Measurements from ENCODE around the gene STARD7. TPM values are rescaled to one million over a fixed set of nuclear protein-coding genes. Genes with fewer than 3 reads are reported as not detected.

STARD7 gene
- total and polyA plus RNA-seq, 2 donors from 2014 or later, result 96.6 to 112 TPM

DNA sequence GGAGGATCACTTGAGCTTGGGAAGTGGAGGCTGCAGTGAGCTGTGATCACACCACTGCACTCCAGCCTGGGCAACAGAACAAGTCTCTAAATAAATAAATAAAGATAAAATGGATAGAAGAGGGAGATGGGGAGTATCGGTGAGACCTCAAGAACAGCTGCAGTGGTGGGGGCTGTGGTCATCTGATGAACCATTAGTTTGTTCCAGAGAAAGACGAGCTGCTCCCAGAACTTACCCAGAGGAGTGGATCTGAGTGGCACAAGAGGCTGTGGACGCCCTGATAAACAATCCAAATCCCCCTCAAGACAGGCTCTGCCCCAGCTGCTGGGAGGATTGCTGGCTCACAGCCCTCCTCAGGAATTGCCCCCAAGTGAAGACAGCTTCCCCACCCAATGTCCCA, 30.5 kb upstream of the STARD7 start:
- intact Hi-C loops (cut with DNase I), result no loop called here
- H3K36me3 ChIP-seq (ENCODE audit: control insufficient read depth in 2 of 3, insufficient read depth in 3 of 3, low read length in 3 of 3), result no peaks in the 10 kb centered on the region
- H3K27me3 ChIP-seq (ENCODE audit: control insufficient read depth, insufficient read depth, low read length), result no peaks in the 10 kb centered on the region
- TF ChIP-seq, protein P1, sequence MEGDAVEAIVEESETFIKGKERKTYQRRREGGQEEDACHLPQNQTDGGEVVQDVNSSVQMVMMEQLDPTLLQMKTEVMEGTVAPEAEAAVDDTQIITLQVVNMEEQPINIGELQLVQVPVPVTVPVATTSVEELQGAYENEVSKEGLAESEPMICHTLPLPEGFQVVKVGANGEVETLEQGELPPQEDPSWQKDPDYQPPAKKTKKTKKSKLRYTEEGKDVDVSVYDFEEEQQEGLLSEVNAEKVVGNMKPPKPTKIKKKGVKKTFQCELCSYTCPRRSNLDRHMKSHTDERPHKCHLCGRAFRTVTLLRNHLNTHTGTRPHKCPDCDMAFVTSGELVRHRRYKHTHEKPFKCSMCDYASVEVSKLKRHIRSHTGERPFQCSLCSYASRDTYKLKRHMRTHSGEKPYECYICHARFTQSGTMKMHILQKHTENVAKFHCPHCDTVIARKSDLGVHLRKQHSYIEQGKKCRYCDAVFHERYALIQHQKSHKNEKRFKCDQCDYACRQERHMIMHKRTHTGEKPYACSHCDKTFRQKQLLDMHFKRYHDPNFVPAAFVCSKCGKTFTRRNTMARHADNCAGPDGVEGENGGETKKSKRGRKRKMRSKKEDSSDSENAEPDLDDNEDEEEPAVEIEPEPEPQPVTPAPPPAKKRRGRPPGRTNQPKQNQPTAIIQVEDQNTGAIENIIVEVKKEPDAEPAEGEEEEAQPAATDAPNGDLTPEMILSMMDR (IDR thresholded peaks at IDR 0.05; ENCODE audit: borderline replicate concordance, extremely low read depth, insufficient read depth), result no peak
- no peaks in the 10 kb centered on the region for H3K4me1 ChIP-seq (ENCODE audit: control insufficient read depth in 2 of 3, insufficient read depth in 2 of 3, low read depth in 1 of 3, low read length in 3 of 3)
- no peak overlapping the region for H3K9ac ChIP-seq (ENCODE audit: low read length in 3 of 3)
- no peak overlapping the region for H3K27ac ChIP-seq (ENCODE audit: low read depth in 2 of 2, low read length in 2 of 2)
- H3K4me3 ChIP-seq (ENCODE audit: low read length in 3 of 3), result no peak overlapping the region
- no peak for FAIRE-seq
- no peaks in the 10 kb centered on the region for H3K9me3 ChIP-seq (ENCODE audit: control insufficient read depth in 2 of 3, insufficient read depth in 1 of 3, low read length in 3 of 3)
- DNase-seq, result peak in 1 of 5 donors; percentile 30

GRCh38 chr2:96238266-96238665, 29.6 kb upstream of the STARD7 start:
- no peak overlapping the region for H3K9ac ChIP-seq (ENCODE audit: low read length in 3 of 3)
- DNase-seq, result peak in 1 of 5 donors; percentile 8
- H3K4me3 ChIP-seq (ENCODE audit: low read length in 3 of 3), result no peak overlapping the region
- no peak for FAIRE-seq
- intact Hi-C loops (cut with DNase I), result no loop called here
- TF ChIP-seq, protein P1 (IDR thresholded peaks at IDR 0.05; ENCODE audit: borderline replicate concordance, extremely low read depth, insufficient read depth), result no peak
- H3K27me3 ChIP-seq (ENCODE audit: control insufficient read depth, insufficient read depth, low read length), result no peaks in the 10 kb centered on the region
- no peaks in the 10 kb centered on the region for H3K4me1 ChIP-seq (ENCODE audit: control insufficient read depth in 2 of 3, insufficient read depth in 2 of 3, low read depth in 1 of 3, low read length in 3 of 3)
- no peak overlapping the region for H3K27ac ChIP-seq (ENCODE audit: low read depth in 2 of 2, low read length in 2 of 2)
- H3K9me3 ChIP-seq (ENCODE audit: control insufficient read depth in 2 of 3, insufficient read depth in 1 of 3, low read length in 3 of 3), result no peaks in the 10 kb centered on the region
- no peaks in the 10 kb centered on the region for H3K36me3 ChIP-seq (ENCODE audit: control insufficient read depth in 2 of 3, insufficient read depth in 3 of 3, low read length in 3 of 3)

- TF ChIP-seq, protein P1 (IDR thresholded peaks at IDR 0.05; ENCODE audit: borderline replicate concordance, extremely low read depth, insufficient read depth), result no peak
- peak in 1 of 5 donors; percentile 3 for DNase-seq
Measured at GRCh38 chr2:96236882-96237281, 28.3 kb upstream of the STARD7 start.

GRCh38 chr2:96233880-96234316, 25.3 kb upstream of the STARD7 start:
- Histone ChIP-seq H3K4me3 (ENCODE audit: low read length in 3 of 3) (no peak overlapping the region), H3K9me3 (ENCODE audit: control insufficient read depth in 2 of 3, insufficient read depth in 1 of 3, low read length in 3 of 3) (no peaks in the 10 kb centered on the region), H3K9ac (ENCODE audit: low read length in 3 of 3) (no peak overlapping the region), H3K27ac (ENCODE audit: low read depth in 2 of 2, low read length in 2 of 2) (no peak overlapping the region), H3K4me1 (ENCODE audit: control insufficient read depth in 2 of 3, insufficient read depth in 2 of 3, low read depth in 1 of 3, low read length in 3 of 3) (no peaks in the 10 kb centered on the region), H3K27me3 (ENCODE audit: control insufficient read depth, insufficient read depth, low read length) (no peaks in the 10 kb centered on the region), H3K36me3 (ENCODE audit: control insufficient read depth in 2 of 3, insufficient read depth in 3 of 3, low read length in 3 of 3) (no peaks in the 10 kb centered on the region)
- DNase-seq, result no peak
- TF ChIP-seq, protein P1 (IDR thresholded peaks at IDR 0.05; ENCODE audit: borderline replicate concordance, extremely low read depth, insufficient read depth), result no peak
- no peak for FAIRE-seq
- intact Hi-C loops (cut with DNase I), result no loop called here

More at GRCh38 chr2:96236882-96237281, 28.3 kb upstream of the STARD7 start:
- no peak for FAIRE-seq
- H3K9me3 ChIP-seq (ENCODE audit: control insufficient read depth in 2 of 3, insufficient read depth in 1 of 3, low read length in 3 of 3), result no peaks in the 10 kb centered on the region
- H3K9ac ChIP-seq (ENCODE audit: low read length in 3 of 3), result no peak overlapping the region
- intact Hi-C loops (cut with DNase I), result no loop called here
- no peaks in the 10 kb centered on the region for H3K4me1 ChIP-seq (ENCODE audit: control insufficient read depth in 2 of 3, insufficient read depth in 2 of 3, low read depth in 1 of 3, low read length in 3 of 3)
- H3K27ac ChIP-seq (ENCODE audit: low read depth in 2 of 2, low read length in 2 of 2), result no peak overlapping the region
- no peak overlapping the region for H3K4me3 ChIP-seq (ENCODE audit: low read length in 3 of 3)
- H3K27me3 ChIP-seq (ENCODE audit: control insufficient read depth, insufficient read depth, low read length), result no peaks in the 10 kb centered on the region
- H3K36me3 ChIP-seq (ENCODE audit: control insufficient read depth in 2 of 3, insufficient read depth in 3 of 3, low read length in 3 of 3), result no peaks in the 10 kb centered on the region

All from kidney (tissue), 14 donors.